Stimulated activated CD4-positive, alpha-beta T cell treated with anti-CD3 and anti-CD28 coated beads, Interleukin-12 subunit alpha, Interleukin-12 subunit beta, amount 100 ng/mL, for 4 hours (primary cell): ENCODE results near the gene KIF16B.
A peak's percentile ranks its signal among the peaks of the same experiment; 100 is the strongest.
"Not testable (repeated sequence)": the region's sequence is repeated elsewhere in the genome, so short reads cannot be mapped to it uniquely, and the experiment has no call there.

Source experiments
- DNase-seq: peaks from one replicate; pipeline ENCODE4 v3.0.0-alpha.2; 2020

Gene KIF16B

DNA sequence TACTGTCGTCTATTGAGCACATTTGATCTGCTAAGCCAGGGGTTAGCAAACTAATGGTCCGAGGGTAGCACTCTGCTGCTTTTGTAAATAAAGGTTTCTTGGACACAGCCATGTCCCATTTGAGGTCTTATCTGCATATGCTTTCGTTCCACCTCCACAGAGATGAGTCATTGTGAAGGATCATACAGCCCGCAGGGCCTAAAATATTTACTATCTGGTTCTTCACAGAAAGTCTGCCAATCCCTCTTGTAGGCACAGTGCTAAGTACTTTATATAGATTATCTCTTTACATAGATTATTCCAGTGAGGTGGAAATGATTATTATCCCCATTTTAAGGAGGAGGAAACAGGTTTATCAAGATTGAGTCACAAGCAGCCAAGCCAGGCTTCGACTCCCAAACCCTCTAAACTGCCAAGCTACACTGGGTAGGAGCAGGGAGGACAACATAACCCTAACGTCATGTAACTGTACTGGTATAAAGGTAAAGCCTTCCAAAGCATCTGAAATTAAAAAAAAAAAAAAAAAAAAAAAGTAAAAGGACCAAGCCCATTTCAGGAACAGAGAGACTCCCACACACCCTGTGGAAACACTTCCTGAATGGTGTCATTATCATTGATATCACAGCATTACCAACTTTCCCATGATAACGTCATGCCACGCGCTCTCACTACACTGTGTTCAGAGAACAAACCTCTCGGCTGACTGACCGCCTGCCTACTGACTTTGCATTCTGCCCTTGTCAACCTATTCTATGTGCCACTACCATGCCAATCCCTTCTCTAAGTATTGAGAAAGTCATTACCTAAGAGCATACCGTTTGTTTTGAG lies 101.0 kb downstream of the KIF16B start:
- no peak for DNase-seq

- no peak for DNase-seq
These were observed 103.8 kb downstream of the KIF16B start for GRCh38 chr20:16469395-16469905.

GRCh38 chr20:16462711-16463110 lies 110.5 kb downstream of the KIF16B start:
- DNase-seq: no peak

DNA sequence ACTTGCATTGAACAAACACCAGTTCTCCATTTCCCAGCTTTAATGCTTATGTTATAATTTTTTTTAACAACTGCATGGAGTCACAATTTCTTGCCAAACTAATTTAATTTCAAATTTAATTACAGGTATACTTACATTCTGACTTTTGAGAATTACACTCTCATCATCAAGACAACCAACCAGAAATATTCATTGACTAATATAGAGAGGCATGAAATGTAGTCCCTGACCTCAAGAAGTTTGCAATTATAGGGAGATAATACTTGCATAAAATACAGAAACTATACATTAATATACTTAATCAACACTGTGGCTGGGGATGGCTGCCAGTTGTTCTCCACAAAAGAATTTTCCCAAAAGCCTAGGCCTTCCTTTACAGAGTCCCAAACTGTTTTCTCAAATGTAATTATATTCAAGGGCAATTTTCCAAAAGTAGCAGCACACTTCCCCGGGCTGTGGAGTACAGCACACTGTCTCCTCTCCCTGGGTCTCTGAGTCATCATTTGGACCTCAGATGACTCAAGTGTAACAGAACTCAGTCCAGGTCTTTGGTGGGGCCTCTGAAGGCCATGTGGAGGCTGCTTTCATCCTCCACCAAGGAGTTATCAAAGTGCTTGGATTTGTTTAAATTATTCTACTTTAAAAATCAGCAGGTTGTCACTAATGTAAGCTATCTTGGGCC lies 114.1 kb downstream of the KIF16B start:
- no peak for DNase-seq

DNA sequence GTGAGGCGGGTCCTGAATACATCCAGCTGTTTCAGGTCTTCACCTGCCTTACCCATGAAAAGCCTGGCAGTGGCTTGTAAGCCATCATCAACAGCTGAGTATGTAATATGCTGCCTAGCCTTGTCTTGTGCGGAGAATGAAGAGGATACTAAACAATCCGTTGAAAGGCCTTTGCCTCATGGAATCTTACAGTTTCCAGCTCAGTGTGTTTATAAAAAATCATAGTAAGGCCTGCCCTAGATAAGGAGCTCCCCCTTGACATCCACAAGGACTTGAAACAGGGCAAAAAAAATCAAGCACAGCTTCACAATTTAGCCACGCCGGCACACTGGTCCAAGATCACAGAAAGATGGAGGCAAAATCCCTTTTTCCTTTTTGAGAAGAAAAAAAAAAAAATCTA lies 115.7 kb downstream of the KIF16B start:
- no peak for DNase-seq

DNA sequence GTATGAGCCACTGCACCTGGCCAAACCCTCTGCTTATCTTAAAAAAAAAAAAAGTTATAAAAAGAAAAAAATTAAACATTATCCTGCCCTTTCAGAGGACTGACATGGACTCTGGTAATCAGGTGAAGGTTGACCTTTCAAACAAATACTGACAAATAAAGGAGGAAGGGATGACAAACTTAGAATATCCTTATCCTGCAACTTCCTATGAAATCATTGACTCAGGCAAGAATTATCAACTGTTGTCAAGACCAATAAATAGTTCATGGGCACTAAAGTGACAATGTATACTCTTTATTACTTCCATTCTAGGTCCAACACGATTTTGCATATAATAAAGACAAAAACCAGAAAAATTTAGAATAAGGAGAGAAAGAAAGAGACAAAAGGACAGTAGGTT lies 117.9 kb downstream of the KIF16B start:
- no peak for DNase-seq

DNA sequence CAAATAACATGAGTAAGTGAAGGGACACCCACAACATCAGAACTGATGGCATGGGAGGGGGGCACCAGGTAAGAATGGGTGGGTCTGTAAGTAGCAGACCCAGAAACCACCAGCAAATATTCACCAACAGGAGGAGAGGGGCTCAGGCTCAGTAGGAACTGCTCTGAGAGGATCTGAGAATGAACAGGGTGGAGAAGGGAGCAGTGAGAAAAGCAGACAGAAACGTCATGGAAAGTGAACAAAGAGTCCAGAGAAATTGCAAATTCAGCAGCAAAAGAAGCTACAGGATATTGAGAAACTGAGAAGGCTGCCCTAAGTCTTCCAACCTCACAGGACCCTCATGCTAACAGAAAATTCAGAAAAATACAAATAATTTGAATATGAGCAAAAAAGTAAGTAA lies 121.3 kb downstream of the KIF16B start:
- no peak for DNase-seq

GRCh38 chr20:16451001-16451400 lies 122.2 kb downstream of the KIF16B start:
- DNase-seq: no peak

- no peak for DNase-seq
These were observed 126.3 kb downstream of the KIF16B start for GRCh38 chr20:16446991-16447390.

- DNase-seq: no peak
These were observed 127.0 kb downstream of the KIF16B start for GRCh38 chr20:16446246-16446645.

- no peak for DNase-seq
These were observed 127.8 kb downstream of the KIF16B start for GRCh38 chr20:16445482-16445881.

DNA sequence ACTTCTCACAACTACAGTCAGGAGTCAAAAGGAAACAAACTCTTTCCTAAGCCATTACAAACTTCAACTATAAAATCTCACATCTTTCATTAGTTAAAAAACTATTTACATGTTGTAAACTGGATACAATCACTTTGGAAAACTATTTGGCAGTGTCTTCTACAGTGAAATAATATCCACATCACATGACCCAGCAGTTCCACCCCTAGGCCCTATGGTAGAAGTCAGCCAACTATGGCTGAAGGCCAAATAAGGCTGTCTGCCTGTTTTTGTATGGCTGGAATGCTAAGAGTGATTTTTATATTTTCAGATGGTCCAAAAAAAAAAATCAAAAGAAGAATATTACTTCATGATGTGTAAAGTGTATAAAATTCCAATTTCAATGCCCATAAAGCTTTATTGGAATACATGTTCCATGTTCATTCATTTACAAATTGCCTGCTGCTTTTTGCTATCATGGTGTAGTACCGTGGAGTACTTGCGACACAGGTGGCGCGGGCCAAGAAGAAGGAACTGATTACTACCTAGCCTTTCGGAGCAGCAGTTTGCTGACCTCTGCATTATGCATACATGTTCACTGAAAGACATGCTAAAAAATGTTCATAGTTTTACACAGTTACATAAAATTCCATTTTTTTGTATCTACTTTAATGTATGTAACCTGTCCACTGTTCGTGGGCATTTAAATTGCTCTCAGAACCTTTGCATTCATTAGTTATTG lies 129.0 kb downstream of the KIF16B start:
- DNase-seq: no peak

GRCh38 chr20:16441546-16442164 lies 131.6 kb downstream of the KIF16B start:
- no peak for DNase-seq

DNA sequence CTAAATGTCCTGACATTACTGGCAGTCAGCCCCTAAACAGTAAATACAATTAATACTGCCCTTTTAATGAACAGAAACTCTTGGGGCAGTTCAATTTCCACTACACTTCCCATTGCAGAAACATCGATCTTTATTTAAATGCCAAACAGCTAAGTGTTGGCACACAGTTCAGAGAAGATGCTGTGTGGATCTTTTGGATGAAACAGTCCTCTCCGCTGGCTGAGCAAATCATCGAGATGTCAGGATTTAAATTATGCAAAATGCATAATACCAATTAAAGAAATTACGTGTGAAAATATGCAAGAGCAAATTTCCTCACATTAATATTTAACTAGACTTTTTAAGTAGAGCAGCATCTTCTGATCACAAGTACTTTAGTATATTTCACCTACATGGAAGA lies 132.6 kb downstream of the KIF16B start:
- no peak for DNase-seq

GRCh38 chr20:16439540-16439939 lies 133.7 kb downstream of the KIF16B start:
- not testable (repeated sequence) for DNase-seq

GRCh38 chr20:16438100-16438499 lies 135.1 kb downstream of the KIF16B start:
- no peak for DNase-seq

DNA sequence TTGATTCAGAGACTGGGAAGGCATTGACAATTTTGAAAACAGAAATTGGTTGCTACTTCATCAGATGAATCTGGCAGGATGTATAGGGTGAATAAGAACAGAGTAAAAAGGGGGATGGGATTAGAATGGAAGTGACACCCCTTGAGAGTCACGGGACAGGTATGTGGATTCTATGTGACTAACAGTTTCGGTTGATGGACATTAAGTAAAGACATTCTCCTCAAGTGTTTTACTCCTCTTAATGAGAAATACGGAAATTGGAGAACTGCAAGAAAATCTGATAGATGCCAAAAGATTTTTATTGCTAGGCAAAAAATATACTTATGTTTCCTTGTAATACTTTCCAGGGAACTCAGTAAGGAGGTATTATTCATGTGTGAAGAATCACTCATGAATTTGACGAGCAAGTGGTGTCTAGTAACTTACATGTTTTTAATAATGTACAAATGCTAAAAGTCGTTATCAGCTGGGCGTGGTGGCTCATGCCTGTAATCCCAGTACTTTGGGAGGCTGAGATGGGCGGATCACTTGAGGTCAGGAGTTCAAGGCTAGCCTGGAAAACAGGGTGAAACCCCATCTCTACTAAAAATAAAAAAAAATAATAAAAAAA lies 135.8 kb downstream of the KIF16B start:
- no peak for DNase-seq

GRCh38 chr20:16434062-16434664 lies 139.1 kb downstream of the KIF16B start:
- DNase-seq: peak; percentile 40

DNA sequence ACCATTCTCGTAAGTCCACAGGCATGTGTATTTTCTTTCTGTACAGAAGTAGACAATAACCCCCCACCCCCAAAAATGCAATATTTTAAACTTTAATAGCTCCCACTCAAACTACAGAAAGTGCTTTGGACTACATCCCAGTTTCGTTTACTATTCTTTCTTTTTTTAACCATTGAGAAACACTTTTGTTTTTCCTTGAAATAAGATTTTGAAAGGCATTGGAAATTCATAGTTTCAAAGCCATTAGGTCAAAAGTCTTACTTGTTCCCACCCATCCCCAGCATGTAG lies 140.0 kb downstream of the KIF16B start:
- DNase-seq: no peak

- DNase-seq: no peak
These were observed 140.6 kb downstream of the KIF16B start for GRCh38 chr20:16432466-16433292.

- DNase-seq: no peak
These were observed 145.1 kb downstream of the KIF16B start for GRCh38 chr20:16428112-16428511.

DNA sequence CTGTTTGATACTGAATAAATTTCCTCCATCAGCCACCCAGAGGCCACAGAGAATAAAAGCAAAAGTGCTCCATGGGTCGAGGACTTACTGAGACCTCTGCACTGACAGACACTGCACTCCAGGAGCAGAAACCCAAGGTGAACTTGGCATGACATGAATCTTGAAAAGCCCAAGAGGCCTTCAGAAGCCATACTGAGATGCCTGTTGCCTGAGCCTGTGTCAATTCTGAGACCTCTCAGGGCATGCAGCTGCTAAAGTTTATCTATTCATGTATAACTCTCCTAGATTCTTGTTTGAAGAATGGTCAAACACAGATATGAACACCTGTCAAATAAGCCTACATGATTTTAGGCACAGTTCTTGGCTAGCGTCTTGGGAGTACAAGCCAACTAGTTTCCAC lies 145.7 kb downstream of the KIF16B start:
- no peak for DNase-seq
